ENCODE data around the gene ETNK2.
"Not testable (repeated sequence)": the region's sequence is repeated elsewhere in the genome, so short reads cannot be mapped to it uniquely, and the experiment has no call there.

Gene ETNK2

GRCh38 chr1:204123376-204123775 lies 28.5 kb downstream of the ETNK2 start:
- no peak for DNase-seq

- no peak for DNase-seq
Measured at GRCh38 chr1:204121840-204122555, 29.8 kb downstream of the ETNK2 start.

- no peak for DNase-seq
Measured at GRCh38 chr1:204116539-204116938, 35.3 kb downstream of the ETNK2 start.

GRCh38 chr1:204115116-204115515 lies 36.7 kb downstream of the ETNK2 start:
- DNase-seq: no peak

- DNase-seq: no peak
Measured at GRCh38 chr1:204114606-204115005, 37.2 kb downstream of the ETNK2 start.

GRCh38 chr1:204113896-204114295 lies 37.9 kb downstream of the ETNK2 start:
- no peak for DNase-seq

- no peak for DNase-seq
Measured at GRCh38 chr1:204112876-204113730, 38.7 kb downstream of the ETNK2 start.

- DNase-seq: no peak
Measured at GRCh38 chr1:204110894-204111633, 40.8 kb downstream of the ETNK2 start.

- no peak for DNase-seq
Measured at GRCh38 chr1:204108312-204109141, 43.3 kb downstream of the ETNK2 start.

- DNase-seq: no peak
Measured at GRCh38 chr1:204107892-204108291, 44.0 kb downstream of the ETNK2 start.

- DNase-seq: no peak
Measured at GRCh38 chr1:204106825-204107224, 45.0 kb downstream of the ETNK2 start.

- no peak for DNase-seq
Measured at GRCh38 chr1:204105131-204105515, 46.7 kb downstream of the ETNK2 start.

GRCh38 chr1:204104331-204105130 lies 47.3 kb downstream of the ETNK2 start:
- no peak for DNase-seq

- no peak for DNase-seq
Measured at GRCh38 chr1:204103431-204103741, 48.5 kb downstream of the ETNK2 start.

- peak; percentile 70 for DNase-seq
Measured at GRCh38 chr1:204102739-204103430, 49.0 kb downstream of the ETNK2 start.

GRCh38 chr1:204102029-204102611 lies 49.7 kb downstream of the ETNK2 start:
- peak; percentile 69 for DNase-seq

- DNase-seq: not testable (repeated sequence)
Measured at GRCh38 chr1:204099754-204100153, 52.1 kb downstream of the ETNK2 start.

- DNase-seq: no peak
Measured at GRCh38 chr1:204098683-204099082, 53.2 kb downstream of the ETNK2 start.

GRCh38 chr1:204096931-204097330 lies 54.9 kb downstream of the ETNK2 start:
- DNase-seq: no peak

GRCh38 chr1:204094856-204095634 lies 56.8 kb downstream of the ETNK2 start:
- peak; percentile 76 for DNase-seq

Data from RPMI8226 (cell line).